Limb (tissue), 2 donors: ENCODE results near the gene PIK3AP1.

Source experiments
- DNase-seq, 2 donors: peaks; one replicate each; pipeline ENCODE4 v3.0.0-alpha.2; 2016; ENCODE audit errors: extremely low spot score in 2 of 2

Gene PIK3AP1

GRCh38 chr10:96645191-96645721 is 75.1 kb downstream of the PIK3AP1 start:
- DNase-seq = no peak

- DNase-seq = no peak
These were observed 76.4 kb downstream of the PIK3AP1 start for GRCh38 chr10:96643920-96644319.

- DNase-seq = no peak
These were observed 77.3 kb downstream of the PIK3AP1 start for GRCh38 chr10:96642973-96643372.

GRCh38 chr10:96642530-96642929 is 77.8 kb downstream of the PIK3AP1 start:
- no peak for DNase-seq

GRCh38 chr10:96641396-96642295 is 78.7 kb downstream of the PIK3AP1 start:
- DNase-seq = no peak

DNA sequence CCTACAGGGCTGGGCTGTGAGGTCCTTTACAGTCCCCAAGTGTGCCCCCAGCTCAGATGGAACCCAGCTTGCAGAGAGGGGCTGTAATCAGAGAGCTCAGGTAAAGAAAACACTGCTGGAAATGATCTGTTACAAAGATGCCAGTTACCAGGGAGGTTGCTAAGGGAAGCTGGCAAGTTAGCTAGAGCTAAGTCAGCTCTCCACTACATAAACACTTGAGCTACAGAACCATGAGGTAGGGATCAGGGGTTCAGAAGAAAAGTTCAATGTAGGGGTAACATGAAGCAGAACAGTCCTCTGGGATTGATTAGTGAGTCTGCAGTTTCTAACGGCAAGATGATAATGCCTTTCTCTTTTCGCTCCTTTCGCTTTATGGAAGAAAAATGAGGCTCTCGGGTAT is 80.4 kb downstream of the PIK3AP1 start:
- no peak for DNase-seq

GRCh38 chr10:96638696-96639095 is 81.6 kb downstream of the PIK3AP1 start:
- no peak for DNase-seq

DNA sequence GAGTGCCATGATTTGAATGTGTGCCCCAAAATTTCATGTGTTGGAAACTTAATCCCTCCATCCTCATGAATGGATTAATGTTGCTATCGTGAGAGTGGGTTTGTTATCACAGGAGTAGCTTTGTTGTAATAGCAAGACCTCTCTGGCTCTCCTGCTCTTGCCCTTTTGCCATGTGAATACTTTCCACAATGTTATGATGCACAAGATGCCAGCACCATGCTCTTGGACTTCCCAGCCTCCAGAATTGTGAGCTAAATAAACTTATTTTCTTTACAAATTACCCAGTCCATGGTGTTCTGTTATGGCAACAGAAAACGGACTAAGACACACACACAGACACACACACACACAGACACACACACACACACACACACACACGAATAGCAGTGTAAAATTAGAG is 82.2 kb downstream of the PIK3AP1 start:
- DNase-seq = no peak

DNA sequence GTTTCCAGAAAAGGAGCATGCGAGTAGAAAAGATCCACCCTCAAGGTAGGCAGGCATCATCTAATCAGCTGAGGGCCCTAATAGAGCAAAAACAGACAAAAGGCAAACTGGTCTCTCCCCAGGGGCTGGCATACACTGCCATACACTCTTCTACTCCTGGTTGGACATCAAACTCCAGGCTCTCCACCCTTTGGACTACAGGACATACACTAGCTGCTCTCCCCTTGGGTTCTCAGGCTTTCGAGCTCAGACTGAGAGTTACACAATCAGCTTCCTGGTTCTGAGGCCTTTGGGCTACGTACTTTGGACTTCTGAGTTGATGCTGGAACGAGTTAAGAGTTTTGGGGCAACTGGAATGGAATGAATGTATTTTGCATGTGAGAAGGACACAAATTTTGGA is 82.6 kb downstream of the PIK3AP1 start:
- no peak for DNase-seq

DNA sequence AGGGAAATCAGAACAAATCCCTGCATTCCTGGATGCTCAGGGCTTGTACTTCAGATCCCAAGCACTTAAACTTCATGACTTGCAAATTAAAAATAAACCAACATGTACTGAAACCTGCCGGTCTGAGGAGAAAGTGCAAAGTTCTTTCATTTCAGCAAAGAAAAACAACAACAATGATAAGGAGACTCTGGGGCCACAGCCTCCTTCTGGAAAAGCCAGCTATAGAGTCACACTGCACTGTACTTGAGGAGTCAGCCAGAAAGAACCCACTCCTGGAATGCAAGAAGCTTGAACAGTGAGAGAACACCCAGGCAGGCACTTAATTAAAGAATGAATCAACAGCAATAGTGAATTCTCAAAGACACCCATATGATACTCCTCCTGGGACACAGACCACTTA is 83.8 kb downstream of the PIK3AP1 start:
- no peak for DNase-seq

DNA sequence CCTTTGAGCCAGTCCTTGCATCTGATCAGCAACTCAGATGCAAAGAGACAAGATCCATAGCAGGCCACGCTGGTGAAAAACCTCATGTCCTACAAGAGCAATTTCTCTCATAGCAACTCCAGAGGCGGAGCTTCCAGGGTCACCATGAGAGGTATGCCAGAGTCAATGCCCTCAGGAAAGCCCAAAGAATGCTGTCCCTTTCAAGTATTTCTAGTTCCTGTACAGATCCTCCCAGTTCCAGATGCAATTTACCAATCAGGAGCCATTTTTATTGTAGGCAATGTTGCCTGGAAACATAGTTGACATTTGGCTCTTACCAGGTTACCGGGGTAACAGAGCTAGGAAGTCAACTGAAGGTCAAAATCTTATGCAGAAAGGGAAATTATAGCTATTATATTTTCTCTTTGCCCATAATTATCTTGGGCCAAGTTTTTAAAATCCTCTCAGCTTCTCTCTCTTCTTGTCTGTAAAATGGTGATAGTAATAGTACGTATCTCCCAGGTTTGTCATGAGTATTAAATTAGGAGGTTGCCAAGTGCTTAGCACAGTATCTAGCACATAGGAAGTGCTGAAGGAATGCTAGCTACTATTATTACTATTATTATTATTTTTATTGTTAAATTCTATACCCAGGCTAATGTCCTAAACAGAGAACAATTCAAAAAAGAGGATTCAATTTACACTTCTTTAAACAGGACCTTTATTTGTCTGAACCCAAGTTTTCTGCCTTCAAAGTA is 87.2 kb downstream of the PIK3AP1 start:
- DNase-seq = no peak

DNA sequence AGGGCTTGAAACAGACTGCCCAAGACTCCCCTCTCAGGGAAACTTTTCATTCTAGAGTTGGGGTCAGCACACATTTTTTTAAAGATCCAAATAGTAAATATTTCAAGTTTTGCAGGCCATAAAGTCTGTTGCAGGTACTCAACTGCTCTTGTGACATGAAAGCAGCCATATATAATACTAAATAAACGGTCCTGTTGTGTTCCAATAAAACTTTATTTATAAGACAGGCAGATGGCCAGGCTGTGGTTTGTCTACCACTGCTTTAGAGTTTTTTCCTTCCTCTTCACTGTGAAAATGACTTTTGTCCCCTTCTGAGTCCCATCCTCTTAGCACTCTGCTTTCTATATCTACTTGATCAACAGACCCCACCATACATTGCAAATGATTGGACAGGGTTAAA is 93.0 kb downstream of the PIK3AP1 start:
- DNase-seq = no peak

- no peak for DNase-seq
These were observed 93.5 kb downstream of the PIK3AP1 start for GRCh38 chr10:96626795-96627194.

GRCh38 chr10:96625173-96625572 is 95.1 kb downstream of the PIK3AP1 start:
- no peak for DNase-seq

GRCh38 chr10:96622013-96622787 is 98.1 kb downstream of the PIK3AP1 start:
- no peak for DNase-seq

GRCh38 chr10:96619796-96620773 is 100.2 kb downstream of the PIK3AP1 start:
- no peak for DNase-seq

DNA sequence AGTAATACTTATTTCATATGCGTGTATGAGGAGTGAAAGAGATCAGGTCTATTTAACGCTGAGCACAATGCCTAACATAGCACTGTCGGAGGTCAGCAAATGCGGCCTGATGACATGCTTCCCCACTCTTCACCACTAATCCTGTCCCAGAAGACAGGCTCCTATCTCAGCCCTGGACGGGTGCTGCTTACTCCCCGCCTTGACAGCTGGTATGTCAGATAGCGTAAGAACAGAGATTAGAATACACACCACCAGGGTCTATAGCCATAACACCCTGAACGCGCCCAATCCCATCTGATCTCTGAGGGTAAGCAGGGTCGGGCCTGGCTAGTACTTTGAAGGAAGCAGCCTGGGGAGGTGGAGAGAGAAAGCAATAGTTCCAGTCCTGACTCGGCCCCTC is 101.2 kb downstream of the PIK3AP1 start:
- no peak for DNase-seq

DNA sequence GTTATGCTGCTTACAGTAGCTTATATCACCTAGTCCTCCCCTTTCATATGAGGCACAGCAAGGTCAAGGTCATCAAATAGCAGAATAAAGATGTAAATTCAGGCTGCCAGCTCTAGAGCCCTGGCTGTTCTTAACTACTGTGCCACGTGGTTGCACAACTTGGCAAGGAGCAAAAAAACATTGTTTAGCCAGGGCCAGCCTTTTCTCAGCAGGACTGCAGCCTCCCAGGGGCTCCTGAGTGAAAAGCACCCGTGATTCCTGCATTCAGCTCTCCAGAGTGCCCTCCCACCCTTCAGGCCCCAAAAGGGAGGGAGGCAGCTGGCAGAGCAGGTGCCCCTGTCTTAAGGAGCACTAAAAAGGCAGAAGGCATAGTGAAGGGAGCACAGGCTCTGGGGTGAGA is 101.7 kb downstream of the PIK3AP1 start:
- DNase-seq = no peak

DNA sequence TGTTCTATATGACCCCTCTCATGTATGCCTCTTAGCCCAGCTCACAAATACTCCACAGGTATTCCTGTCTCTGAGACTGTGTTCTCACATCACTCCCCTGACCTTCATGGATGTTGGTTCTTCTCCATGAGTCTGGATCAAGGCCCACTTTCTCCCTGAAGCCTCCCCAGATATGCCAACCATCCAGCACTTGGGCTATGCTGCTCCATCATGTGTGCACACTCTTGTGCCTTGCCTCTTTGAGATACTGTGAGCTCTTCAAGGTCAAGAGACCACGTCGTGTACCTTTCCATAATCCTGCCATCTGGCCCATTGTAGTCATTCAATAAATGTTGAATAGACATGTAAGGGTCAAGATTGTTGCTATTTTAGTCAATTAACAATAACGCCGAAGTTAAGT is 103.4 kb downstream of the PIK3AP1 start:
- DNase-seq = no peak

- DNase-seq = no peak
These were observed 105.8 kb downstream of the PIK3AP1 start for GRCh38 chr10:96614515-96614914.

- DNase-seq = no peak
These were observed 106.7 kb downstream of the PIK3AP1 start for GRCh38 chr10:96613576-96613975.
